Spleen (tissue), 11 donors: ENCODE results near the gene CUTA. TPM values are rescaled to one million over a fixed set of nuclear protein-coding genes. Genes with fewer than 3 reads are reported as not detected.

Experiments used
- DNase-seq: peaks from one replicate; pipeline ENCODE4 v3.0.0-alpha.2; 2020
- H3K27ac ChIP-seq, 8 donors: fragments of 200-600 bp; sonication (generic) in 7 of 8; 1 replicate in 4 of 8; 2 replicates in 4 of 8; pipeline versions ENCODE4 v1.5.0 to v1.8.0; 2016 to 2021; ENCODE audit warnings: inconsistent platforms in 4 of 8, mild to moderate bottlenecking in 4 of 8, moderate library complexity in 1 of 8
- H3K27me3 ChIP-seq, 7 donors: fragments of 200-600 bp; sonication (generic) in 6 of 7; replicated peaks in 1 of 7; 1 replicate in 4 of 7; 2 replicates in 3 of 7; pipeline versions ENCODE4 v1.5.0 to v1.8.0; 2016 to 2021; ENCODE audit warnings: inconsistent platforms in 3 of 7, mild to moderate bottlenecking in 1 of 7
- H3K36me3 ChIP-seq, 6 donors: fragments of 200-600 bp; sonication (generic) in 5 of 6; 1 replicate in 4 of 6; 2 replicates in 2 of 6; pipeline versions ENCODE4 v1.5.0 to v1.8.0; 2016 to 2021; ENCODE audit warnings: inconsistent platforms in 2 of 6
- H3K4me1 ChIP-seq, 6 donors: fragments of 200-600 bp; sonication (generic) in 5 of 6; 1 replicate in 3 of 6; 2 replicates in 3 of 6; pipeline versions ENCODE4 v1.5.0 to v1.8.0; 2016 to 2021; ENCODE audit warnings: inconsistent platforms in 3 of 6
- H3K4me3 ChIP-seq, 8 donors: fragments of 200-600 bp; sonication (generic) in 7 of 8; 1 replicate in 4 of 8; 2 replicates in 4 of 8; pipeline versions ENCODE4 v1.5.0 to v1.8.0; 2016 to 2021; ENCODE audit warnings: inconsistent platforms in 4 of 8, mild to moderate bottlenecking in 4 of 8, moderate library complexity in 2 of 8
- H3K9me3 ChIP-seq, 8 donors: fragments of 200-600 bp; sonication (generic) in 7 of 8; 1 replicate in 4 of 8; 2 replicates in 4 of 8; pipeline versions ENCODE4 v1.5.0 to v1.8.0; 2016 to 2021; ENCODE audit warnings: inconsistent platforms in 4 of 8
- POLR2A ChIP-seq, 3 donors: fragments of 450-650 bp; IDR thresholded peaks; one replicate each; pipeline ENCODE4 v1.5.1; 2017; ENCODE audit warnings: antibody characterized with exemption in 3 of 3, mild to moderate bottlenecking in 1 of 3
- POLR2AphosphoS5 ChIP-seq, 3 donors: sonication (generic); formaldehyde crosslinking; IDR thresholded peaks; one replicate each; pipeline ENCODE4 v1.5.1; 2017; ENCODE audit warnings: antibody characterized with exemption in 3 of 3
- WGBS, 5 donors: extraction: QIAGEN DNeasy Blood & Tissue Kit in 3 of 5; methylation state at CpG; one replicate each; pipeline versions ENCODE4 v1.1.5 to v1.1.7; 2013 to 2018; 5-methylcytosine and 5-hydroxymethylcytosine counted together
- intact Hi-C: fragments of 100-400 bp; cut with DNase I; formaldehyde crosslinking; loops from one replicate; pipeline ENCODE4 v1.15.0; 2023; ENCODE audit warnings: low total_unique reads
- polyA plus RNA-seq, 3 donors: library from polyadenylated mRNA; stranded (reverse); fragments of 200-250 nt; gene quantifications; one replicate each; pipeline ENCODE4 v1.2.1, GENCODE V29; 2013
- total RNA-seq, 7 donors: library from RNA; depleted of rRNA in 3 of 7; stranded (reverse); fragments of >200 nt in 3 of 7; fragmentation: NEBNext Ultra II Directional in 4 of 7; extraction: Animal tissue kit (Norgen Biotek cat#: 25700) in 4 of 7; gene quantifications; one replicate each; pipeline versions ENCODE4 v1.1.0 to v1.2.1, GENCODE V29; 2016 to 2021
- TF ChIP-seq, protein P1 (sequence below), 11 experiments: fragments of 200-600 bp in 7 of 11; fragments of 450-650 bp in 4 of 11; sonication (generic) in 4 of 11; IDR thresholded peaks in 8 of 11; conservative IDR thresholded peaks in 3 of 11; 1 replicate in 7 of 11; 2 replicates in 4 of 11; pipeline versions ENCODE4 v1.4.0 to v1.8.0; 2016 to 2021; ENCODE audit warnings: antibody characterized with exemption in 11 of 11, inconsistent platforms in 4 of 11, mild to moderate bottlenecking in 1 of 11
- donor health status: healthy with polysubstance abuse.
- donor health status: DM: no; HTN: no; CAD: no; lungs with moderate emphysema.
- donor health status: DM: no; HTN: no; CAD: no.
- donor health status: Bipolar disorder and iron deficiency.
- donor health status: healthy.
- donor health status: DM: no; HTN: no; CAD: no.
- donor health status: DM: yes; HTN: yes; CAD: no.

CUTA gene
- total and polyA plus RNA-seq, 10 donors, result 113 to 225 (median 137) TPM

DNA sequence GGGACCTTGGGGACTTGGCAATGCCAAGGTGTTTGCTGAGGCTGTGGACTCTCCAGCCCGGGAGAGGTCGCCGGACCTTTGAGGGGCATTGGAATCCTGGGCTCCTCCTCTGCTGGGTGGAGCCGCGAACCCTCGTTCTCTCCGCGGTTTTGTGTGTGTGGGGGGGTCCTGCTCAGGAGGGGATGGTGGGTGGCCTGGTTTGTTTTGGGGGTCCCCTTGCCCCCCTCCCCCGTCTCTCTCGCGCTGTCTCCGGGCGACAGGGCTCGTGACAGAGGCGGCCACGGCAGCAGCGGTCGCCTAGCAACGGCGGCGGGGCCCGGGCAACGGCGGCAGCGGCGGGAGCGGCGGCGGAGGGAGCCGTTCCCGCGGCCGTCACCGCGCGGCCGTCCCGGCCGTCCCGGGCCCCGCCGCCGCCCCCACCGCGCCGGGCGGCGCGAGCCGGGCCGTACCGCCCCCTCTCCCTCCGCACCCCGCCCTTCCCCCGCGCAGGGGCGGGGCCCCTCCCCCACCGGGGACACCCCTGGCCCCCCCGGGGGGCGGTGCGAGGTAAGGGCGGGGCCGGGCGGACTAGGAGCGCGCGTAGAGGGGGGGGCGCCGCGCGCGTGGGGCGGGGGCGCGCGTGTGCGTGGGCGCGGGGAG lies 9.8 kb upstream of the CUTA start:
- peak overlapping the region; percentile 40 to 87 (median 52) for H3K4me3 ChIP-seq
- DNase-seq, result peak; percentile 93
- no peaks in the 10 kb centered on the region for H3K36me3 ChIP-seq
- no peaks in the 10 kb centered on the region for H3K27me3 ChIP-seq
- H3K27ac ChIP-seq, result peak overlapping the region; percentile 65 to 96 (median 90)
- peaks cover 34 to 82% (median 74%) of the 10 kb centered on the region in 6 donors for H3K4me1 ChIP-seq
- TF ChIP-seq, protein P1, sequence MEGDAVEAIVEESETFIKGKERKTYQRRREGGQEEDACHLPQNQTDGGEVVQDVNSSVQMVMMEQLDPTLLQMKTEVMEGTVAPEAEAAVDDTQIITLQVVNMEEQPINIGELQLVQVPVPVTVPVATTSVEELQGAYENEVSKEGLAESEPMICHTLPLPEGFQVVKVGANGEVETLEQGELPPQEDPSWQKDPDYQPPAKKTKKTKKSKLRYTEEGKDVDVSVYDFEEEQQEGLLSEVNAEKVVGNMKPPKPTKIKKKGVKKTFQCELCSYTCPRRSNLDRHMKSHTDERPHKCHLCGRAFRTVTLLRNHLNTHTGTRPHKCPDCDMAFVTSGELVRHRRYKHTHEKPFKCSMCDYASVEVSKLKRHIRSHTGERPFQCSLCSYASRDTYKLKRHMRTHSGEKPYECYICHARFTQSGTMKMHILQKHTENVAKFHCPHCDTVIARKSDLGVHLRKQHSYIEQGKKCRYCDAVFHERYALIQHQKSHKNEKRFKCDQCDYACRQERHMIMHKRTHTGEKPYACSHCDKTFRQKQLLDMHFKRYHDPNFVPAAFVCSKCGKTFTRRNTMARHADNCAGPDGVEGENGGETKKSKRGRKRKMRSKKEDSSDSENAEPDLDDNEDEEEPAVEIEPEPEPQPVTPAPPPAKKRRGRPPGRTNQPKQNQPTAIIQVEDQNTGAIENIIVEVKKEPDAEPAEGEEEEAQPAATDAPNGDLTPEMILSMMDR (IDR thresholded peaks at IDR 0.05 in 8 of 11, conservative IDR thresholded peaks at IDR 0.05 in 3 of 11), result no peak
- TF ChIP-seq POLR2A (IDR thresholded peaks at IDR 0.05), result no peak
- no peak for TF ChIP-seq POLR2AphosphoS5 (IDR thresholded peaks at IDR 0.05)
- intact Hi-C loops, result no loop called here
- 0 to 1% (median 1%) methylated on average over 8 to 78 of the region's 79 CpGs for WGBS, 5 donors
- H3K9me3 ChIP-seq, result no peaks in the 10 kb centered on the region

DNA sequence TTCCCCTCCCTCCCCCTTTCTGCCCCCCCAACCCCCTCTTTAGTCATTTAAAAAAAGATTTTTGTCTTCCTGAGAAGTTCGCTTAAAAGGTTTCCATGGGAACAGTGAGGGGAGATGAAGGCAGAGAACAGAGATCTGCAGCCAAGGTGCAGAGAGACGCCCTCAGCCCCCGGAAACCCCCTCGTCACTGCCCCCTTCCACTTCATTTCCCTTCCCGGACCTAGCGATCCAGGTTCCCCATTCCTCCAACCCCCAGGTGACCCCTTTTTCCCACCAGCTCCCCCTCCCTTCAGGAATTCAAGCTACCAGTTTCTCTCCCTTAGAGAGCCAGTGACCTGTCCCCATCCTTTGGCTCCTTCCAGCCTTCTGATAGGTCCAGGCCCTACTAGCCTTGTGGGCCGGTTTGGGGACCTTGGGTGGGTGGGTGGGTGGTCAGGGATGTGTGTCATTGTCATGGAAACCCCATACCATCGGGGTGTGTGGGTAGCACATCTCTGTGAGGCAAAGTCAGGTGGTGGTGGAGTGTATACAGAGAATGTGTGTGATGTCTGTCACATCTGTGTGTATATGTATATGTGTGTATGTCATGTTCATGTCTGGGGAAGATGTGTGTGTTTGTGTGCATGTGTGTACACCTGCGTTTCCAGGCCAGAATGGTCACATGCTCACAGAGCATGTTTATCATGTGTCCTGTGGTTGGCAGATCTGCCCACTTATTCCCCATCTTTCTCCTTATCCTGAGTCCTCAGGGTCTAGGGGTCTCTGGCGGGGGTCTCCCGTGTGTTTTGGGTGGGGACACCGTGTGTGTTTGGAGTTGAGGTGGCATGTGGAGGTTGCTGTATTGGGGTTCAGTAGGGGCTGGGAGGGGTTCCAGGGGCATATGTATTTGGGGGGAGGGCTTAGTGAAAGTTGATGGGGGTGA lies 8.9 kb upstream of the CUTA start:
- DNase-seq, result no peak
- Histone ChIP-seq H3K4me1 (peaks cover 33 to 73% (median 66%) of the 10 kb centered on the region in 6 donors), H3K36me3 (no peaks in the 10 kb centered on the region), H3K4me3 (peak overlapping the region; percentile 49 to 87 (median 59)), H3K27ac (peak overlapping the region; percentile 73 to 96 (median 90)), H3K27me3 (no peaks in the 10 kb centered on the region), H3K9me3 (no peaks in the 10 kb centered on the region)
- intact Hi-C loops, result no loop called here
- 2 to 7% (median 5%) methylated on average over 12 of the region's 12 CpGs for WGBS, 5 donors
- TF ChIP-seq, protein P1 (IDR thresholded peaks at IDR 0.05 in 8 of 11, conservative IDR thresholded peaks at IDR 0.05 in 3 of 11), result no peak
- TF ChIP-seq POLR2A (IDR thresholded peaks at IDR 0.05), result no peak
- TF ChIP-seq POLR2AphosphoS5 (IDR thresholded peaks at IDR 0.05), result no peak

DNA sequence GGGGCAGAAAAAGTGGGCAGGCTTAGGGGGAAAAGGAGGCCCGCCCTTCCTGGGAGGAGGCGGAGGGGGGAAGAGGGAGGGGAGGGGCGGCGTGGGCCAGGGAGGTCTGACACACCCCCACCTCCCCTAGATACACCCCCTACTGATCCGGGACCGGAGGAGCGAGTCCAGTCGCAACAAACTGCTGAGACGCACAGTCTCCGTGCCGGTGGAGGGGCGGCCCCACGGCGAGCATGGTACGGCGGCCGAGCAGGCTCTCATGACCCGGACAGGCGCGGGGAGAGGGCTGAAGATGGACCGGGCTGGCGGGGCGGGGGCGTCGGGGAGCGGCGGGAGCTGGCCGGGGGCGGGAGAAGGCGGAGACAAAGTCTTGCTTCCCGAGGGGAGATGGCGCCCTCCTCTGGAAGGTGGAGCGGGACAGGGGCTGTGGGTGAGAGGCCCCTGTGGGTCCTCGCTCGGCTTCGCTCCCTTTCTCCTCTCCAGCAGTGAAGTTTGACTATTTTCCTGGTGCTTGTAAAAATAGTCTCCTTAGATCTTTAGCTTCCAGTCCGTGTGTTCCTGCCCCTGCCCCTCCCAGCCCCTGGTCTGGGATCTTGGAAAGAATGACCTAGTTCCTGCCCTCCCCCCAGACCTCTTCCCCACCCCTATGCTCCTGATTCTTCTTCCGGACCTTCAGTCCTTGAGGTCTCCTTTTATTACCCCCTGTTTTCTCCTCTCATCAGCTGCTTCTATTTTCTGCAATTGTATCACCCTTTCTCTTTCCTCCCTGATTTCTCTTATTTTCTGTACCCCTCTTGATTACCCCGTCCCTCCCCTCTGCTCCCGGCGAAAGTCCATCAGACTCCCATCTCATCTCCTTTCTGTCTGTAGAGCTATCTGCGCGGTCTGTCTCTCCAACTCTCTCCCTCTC lies 8.0 kb upstream of the CUTA start:
- Histone ChIP-seq H3K36me3 (no peaks in the 10 kb centered on the region), H3K4me3 (peak overlapping the region; percentile 49 to 87 (median 59)), H3K4me1 (peaks cover 24 to 64% (median 56%) of the 10 kb centered on the region in 6 donors), H3K27me3 (no peaks in the 10 kb centered on the region), H3K27ac (peak overlapping the region; percentile 73 to 96 (median 90)), H3K9me3 (no peaks in the 10 kb centered on the region)
- DNase-seq, result peak; percentile 95
- TF ChIP-seq, protein P1 (IDR thresholded peaks at IDR 0.05 in 8 of 11, conservative IDR thresholded peaks at IDR 0.05 in 3 of 11), result peak; percentile 7 to 76 (median 51)
- peak in 2 of 3 donors; percentile 19 to 21 for TF ChIP-seq POLR2A (IDR thresholded peaks at IDR 0.05)
- peak; percentile 89 to 91 (median 90) for TF ChIP-seq POLR2AphosphoS5 (IDR thresholded peaks at IDR 0.05)
- 1 to 3% (median 1%) methylated on average over 27 to 43 of the region's 43 CpGs for WGBS, 5 donors
- intact Hi-C loops, result no loop called here
